HG03108 (cell line): ENCODE results near the gene CIB4.
"Not testable (repeated sequence)": the region's sequence is repeated elsewhere in the genome, so short reads cannot be mapped to it uniquely, and the experiment has no call there.

ENCODE experiments used
- ATAC-seq: cut with Tn5 transposase; IDR thresholded peaks from one replicate; pipeline ENCODE4 v1.9.1; 2021; ENCODE audit warnings: moderate library complexity; ENCODE audit not compliant: unreplicated experiment

Gene CIB4

GRCh38 chr2:26572591-26572990 lies 68.6 kb downstream of the CIB4 start:
- no peak for ATAC-seq

GRCh38 chr2:26571316-26571715 lies 69.8 kb downstream of the CIB4 start:
- ATAC-seq, result no peak

- ATAC-seq, result no peak
These were observed 71.1 kb downstream of the CIB4 start for GRCh38 chr2:26570083-26570430.

GRCh38 chr2:26569216-26570082 lies 71.7 kb downstream of the CIB4 start:
- no peak for ATAC-seq

- no peak for ATAC-seq
These were observed 72.9 kb downstream of the CIB4 start for GRCh38 chr2:26568076-26568890.

GRCh38 chr2:26567534-26567933 lies 73.6 kb downstream of the CIB4 start:
- ATAC-seq, result no peak

GRCh38 chr2:26566731-26567130 lies 74.4 kb downstream of the CIB4 start:
- not testable (repeated sequence) for ATAC-seq

- ATAC-seq, result no peak
These were observed 75.1 kb downstream of the CIB4 start for GRCh38 chr2:26566081-26566375.

GRCh38 chr2:26564121-26564644 lies 77.0 kb downstream of the CIB4 start:
- no peak for ATAC-seq

GRCh38 chr2:26563686-26564085 lies 77.5 kb downstream of the CIB4 start:
- no peak for ATAC-seq

- no peak for ATAC-seq
These were observed 78.1 kb downstream of the CIB4 start for GRCh38 chr2:26562811-26563645.

- ATAC-seq, result no peak
These were observed 79.0 kb downstream of the CIB4 start for GRCh38 chr2:26561918-26562810.

GRCh38 chr2:26561376-26561775 lies 79.8 kb downstream of the CIB4 start:
- ATAC-seq, result no peak

GRCh38 chr2:26560892-26561291 lies 80.3 kb downstream of the CIB4 start:
- no peak for ATAC-seq

- no peak for ATAC-seq
These were observed 81.6 kb downstream of the CIB4 start for GRCh38 chr2:26559556-26559955.

- no peak for ATAC-seq
These were observed 82.1 kb downstream of the CIB4 start for GRCh38 chr2:26559044-26559405.

GRCh38 chr2:26558271-26559043 lies 82.7 kb downstream of the CIB4 start:
- no peak for ATAC-seq

- no peak for ATAC-seq
These were observed 83.8 kb downstream of the CIB4 start for GRCh38 chr2:26557244-26557925.
